ENCODE measurements around the gene HMOX1.
"Not testable (repeated sequence)": the region's sequence is repeated elsewhere in the genome, so short reads cannot be mapped to it uniquely, and the experiment has no call there.

HMOX1 gene

DNA sequence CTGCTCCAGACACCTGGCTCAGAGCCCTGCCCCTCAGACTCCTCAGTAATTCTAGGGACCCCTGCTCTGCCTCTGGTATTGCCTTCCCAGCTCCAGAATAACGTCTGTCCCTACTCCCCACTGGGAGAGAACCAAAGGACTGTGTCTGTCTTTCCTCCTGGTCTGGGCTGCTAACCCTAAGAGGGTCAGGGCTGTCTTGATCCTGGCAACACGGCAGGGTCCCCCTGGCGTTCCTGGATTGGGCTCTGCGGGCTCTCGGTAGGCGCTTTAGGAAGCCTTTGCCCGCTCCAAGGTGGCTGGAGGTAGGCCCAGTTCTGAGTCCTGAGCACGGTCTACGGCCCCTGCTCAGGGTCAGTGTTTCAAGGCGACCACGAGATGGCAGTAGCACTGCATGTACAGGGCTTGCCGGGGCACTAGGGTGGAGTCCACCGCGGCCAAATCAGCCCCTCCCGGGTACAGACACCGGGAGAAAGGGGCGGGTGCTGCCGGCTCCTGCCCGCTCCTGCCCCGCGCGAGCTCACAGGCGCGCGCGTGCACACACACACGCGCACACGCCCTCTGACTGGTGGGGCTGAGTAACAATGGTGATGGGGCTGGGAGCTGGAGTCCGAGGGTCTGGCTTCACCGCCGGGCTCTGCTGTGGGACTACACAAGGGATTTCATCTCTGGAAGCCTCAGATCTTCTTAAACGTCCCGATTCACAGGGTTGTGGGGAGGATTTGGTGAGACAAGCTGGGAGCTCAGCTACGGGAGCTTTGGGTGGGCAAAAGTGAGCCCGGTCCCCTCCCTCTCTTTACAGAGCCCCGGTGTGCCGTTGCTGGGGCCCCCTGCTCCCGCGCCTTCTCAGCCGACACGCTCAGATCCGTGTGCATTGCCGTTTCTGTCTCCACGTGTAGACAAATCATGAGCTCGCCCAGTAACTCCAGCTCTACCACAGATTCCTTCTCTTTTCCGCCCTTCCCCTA, 30.1 kb upstream of the HMOX1 start:
- DNase-seq = peak; percentile 92

DNA sequence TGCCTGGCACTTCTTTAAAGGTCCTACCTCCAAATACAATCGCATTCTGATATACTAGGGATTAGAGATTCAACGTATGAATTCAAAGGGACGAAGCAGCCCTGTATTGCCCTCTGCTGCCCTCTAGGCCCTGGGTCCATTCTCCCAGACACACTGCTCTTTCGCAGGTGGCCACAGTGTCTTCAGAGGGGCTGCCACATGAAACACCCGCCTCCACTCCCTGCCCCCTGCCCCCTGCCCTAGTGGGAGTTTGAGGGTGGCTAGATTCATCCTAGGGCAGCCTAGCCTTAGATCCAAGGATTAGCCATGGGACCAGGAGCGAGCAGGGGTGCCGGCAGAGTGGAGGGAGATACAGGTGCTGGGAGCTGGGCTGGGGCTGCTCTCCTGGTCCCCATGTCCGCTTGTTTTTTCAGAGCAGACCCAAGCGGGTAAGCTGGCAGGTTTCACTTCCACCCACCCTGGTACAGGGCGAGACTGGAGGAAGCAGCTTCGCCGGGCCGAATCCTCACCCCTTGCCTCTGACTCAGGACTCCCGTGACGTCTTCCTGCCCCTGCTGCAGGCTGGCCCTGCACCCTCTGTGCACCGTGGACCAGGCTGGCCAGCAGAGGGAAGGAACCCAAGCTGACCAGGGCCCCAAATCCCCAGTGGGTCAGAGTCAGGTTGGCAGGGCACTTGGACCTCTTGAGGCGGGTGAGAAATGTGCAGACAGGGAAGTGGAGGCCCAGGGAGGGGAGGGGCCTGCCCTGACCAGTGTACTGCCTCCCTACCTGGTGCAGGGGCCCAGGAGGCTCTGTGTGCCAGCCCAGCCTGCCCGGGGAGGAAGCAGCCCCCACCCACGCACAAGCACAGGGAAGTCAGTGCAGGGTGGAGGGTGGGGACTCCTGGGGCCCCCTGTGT, 28.4 kb upstream of the HMOX1 start:
- DNase-seq = peak; percentile 68

DNA sequence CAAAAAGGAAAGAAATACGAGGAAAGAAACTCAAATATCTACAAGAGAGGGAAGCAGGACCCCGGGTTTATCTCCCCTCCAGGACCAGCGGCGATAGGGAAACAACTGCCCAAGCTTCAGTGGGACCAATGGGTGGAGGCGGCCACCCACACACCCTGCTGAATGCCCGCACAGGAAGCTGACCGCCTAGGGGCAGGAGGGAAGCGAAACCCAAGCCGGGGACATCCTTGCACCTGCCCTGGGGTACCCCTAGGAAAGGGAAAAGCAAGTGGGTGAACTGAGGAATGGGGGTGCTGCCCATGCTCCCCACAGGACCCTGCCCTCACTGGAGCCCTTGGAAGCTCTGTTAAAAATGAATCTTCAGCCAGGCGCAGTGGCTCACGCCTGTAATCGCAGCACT, 27.6 kb upstream of the HMOX1 start:
- DNase-seq = no peak

DNA sequence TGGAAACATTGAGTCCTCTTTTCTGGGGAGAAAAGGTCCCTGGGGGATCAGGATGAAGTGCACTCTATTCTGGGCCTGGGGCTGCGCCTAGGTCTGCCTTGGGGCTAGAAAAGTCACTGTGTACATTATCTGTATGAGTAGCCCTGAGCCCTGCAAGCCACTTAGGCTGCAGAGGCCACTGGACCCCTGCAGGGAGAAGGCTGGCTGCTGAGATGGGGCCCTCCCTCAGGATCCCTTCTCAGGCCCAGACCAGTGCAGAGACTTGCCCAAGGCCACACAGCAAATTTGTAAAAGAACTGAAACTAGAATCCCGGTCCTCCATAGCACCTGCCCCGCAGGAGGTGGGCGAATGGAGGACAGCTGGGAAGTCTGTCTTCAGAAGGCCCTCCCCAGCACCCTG, 26.8 kb upstream of the HMOX1 start:
- no peak for DNase-seq

DNA sequence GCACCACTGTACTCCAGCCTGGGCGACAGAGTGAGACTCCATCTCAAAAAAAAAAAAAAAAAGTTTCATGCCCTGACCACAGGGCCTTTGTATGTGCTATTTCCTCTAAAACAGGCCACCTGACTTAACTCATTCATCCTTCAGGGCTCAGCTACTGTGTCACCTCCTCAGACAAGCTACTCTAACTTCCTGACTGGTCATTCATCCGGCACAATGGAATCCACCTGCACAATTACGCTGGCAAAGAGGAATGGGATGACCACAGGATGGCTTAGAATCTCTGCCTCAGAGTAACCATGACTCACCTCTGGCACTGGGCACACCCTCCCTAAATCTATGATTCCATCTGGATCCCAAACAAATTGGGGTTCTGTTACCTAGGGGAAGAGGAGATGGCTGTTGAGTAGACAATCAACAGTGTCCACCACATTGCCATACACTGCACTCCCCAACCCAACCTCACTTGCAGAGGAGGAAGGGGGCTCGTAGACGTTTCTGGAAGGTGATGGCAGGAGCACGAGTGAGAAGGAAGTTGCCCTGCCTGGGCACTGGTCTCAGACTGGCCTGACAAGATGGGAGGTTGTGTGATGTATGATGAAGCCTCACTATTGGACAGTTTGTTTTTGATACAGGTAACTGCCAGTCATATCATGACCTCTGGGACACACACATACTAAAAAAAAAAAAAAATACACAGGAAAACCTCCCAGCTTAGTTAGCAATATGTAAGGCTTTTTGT, 22.8 kb upstream of the HMOX1 start:
- DNase-seq = no peak

DNA sequence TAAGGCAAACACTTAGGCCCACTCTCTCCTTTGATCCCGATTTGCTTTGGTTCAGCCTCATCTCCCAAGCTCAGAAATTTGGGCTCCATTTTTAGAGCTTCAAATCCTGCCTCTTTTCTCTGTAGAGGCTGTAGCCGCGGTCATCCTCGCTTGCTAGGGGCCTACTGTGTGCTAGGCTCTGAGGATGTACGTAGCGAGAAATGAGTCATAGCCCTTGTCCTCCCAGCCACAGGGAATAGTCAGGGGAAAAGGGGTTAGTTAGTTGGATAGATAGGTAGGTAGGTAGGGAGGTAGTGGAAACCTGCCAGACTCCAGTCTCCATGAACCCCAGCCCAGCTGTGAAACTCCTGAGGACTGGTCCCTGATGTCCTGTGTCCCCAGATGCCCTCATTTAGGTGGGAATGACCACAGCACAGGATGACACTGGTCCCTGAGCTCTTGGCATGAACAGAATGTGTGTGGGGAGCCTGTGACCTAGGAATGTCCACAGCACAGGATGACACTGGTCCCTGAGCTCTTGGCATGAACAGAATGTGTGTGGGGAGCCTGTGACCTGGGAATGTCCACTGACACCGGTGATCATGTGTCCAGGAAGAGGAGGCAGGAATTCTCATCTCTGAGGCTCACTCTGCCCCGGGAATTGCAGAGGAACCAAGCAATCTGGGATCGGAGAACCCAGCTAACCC, 21.4 kb upstream of the HMOX1 start:
- DNase-seq = no peak

DNA sequence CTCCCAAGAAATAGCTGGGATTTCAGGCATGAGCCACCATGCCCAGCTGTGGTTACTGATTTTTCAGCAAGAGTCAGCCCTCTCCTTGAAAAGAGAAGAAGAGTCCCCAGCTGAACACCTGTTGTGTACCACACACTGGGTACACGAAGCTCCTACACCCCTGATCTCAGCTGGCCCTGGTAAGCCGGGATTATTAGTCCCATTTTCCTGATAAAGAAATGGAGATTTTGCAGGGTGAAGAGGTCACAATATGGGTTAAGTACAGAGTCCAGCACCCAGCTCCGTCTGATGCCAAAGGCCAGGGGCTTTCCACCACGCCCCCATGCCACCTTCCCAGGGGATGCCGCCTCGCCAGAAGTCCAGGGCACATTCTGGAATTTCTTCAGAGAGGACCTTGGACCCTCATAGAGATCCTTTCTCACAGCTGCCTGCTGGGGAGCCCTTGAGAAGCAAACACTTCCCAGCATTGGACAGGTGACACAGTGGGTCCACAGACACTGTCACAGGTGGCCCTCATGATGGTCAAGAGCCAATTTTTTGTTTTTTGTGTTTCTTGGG, 19.8 kb upstream of the HMOX1 start:
- no peak for DNase-seq

DNA sequence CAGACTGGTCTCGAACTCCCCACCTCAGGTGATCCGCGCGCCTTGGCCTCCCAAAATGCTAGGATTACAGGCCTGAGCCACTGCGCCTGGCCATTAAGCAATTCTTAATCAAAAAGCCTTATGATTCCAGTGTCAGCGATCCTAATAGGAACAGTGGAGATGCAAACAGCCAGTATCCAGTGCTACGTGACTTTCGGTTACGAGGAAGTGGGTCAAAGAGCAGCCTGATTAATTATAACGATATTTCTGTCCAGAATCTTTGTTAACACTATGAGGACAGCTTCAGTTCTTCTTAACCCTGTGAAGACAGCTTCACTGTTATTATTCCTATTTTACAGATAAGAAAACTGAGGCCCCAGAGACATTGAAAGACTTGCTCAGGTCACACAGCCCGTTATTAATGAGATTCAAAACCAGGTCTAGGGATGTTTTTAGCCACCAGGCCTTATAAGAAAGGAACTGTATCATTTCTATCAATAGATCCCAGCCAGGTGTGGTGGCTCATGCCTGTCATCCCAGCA, 17.3 kb upstream of the HMOX1 start:
- DNase-seq = no peak

DNA sequence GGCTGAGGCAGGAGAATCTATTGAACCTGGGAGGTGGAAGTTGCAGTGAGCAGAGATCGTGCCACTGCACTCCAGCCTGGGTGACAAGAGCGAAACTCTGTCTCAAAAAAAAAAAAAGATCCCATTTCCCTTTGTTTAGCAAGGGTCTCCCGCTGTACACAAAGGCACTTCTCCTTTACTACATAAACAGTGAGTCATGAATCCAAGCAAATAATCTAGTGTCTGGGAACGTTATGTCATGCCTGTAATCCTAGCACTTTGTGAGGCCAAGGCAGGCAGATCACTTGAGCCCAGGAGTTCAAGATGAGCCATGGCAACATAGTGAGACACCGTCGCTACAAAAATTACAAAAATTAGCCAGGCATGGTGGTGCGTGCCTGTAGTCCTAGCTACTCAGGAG, 16.7 kb upstream of the HMOX1 start:
- DNase-seq = not testable (repeated sequence)

DNA sequence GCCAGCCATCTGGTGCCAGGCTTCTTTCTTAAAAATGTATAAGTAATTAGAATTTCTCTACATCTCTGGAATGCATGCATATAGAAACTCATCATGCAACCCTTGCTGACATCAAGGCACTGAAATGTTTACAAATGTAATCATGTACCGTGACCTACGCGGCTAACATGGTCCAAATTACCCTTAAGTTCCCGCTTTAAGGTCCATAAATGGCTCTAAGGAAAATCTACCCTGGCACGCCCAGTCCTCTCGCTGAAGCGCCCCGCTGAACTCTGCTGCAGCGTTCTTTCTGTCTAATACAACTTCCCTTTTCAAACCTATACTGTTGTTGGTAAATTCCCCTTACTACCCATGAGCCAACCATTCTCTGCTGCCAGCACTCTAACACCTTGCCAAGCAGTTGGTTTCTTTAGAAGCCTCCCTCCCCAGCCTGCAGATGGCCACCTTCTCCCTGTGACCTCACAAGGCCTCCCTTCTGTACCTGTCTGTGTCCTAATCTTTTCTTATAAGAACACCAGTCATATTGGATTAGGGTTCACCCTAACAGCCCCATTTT, 13.5 kb upstream of the HMOX1 start:
- DNase-seq = no peak

DNA sequence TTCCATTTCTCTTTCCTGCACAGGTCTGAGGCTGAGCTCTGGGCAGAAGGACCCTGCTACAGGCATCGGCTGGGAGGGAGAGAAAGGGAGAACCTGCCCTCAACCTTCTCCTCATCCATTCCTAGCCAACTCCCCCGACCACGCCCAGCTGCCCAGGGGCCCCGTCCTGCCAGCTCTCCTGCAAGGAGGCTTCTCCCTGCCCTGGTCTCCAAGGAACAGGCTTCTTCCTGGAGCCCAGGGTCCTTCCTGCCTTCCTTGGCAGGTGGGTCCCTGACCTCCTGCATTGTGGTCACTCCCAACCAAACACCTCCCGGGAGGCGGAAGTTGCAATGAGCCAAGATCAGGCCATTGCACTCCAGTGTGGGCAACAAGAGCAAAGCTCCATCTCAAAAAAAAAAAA, 12.5 kb upstream of the HMOX1 start:
- DNase-seq = no peak

DNA sequence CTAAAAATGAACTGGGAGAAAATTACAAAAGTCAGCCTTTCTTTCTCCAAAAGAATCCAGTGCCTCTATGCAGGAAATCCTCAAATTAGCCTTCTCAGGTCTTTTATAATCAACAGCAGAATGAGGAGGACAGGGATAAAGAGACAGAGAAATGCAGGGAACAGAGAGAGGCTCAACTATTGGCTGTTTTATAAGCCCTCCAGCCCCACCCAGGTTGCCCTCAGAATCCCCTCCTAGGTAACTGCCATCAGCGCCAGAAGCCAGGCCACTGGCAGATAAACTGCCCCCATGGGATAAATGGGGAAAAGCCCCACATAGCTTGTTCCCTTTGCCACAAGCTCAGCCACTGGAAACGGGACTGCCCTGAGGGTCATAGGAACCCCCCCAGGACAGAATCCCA, 10.9 kb upstream of the HMOX1 start:
- no peak for DNase-seq

DNA sequence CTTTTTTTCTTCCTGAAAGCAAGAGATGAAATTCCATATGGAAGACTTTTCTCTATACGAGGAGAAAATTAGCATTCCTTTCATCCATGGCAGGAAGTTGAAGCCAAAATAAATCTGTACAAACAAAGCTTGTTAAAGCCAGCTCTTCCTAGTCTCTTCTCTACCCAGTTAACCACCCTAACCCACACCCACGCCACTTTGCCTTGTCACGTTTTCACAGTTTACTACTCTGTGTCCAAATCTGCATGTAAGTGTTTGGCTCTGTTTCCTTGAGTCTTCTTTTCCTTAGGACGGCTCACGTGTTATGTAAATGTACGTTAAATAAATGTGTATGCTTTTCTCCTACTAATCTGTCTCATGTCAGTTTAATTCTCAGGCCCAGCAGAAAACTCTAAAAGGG, 7.1 kb upstream of the HMOX1 start:
- DNase-seq = no peak

DNA sequence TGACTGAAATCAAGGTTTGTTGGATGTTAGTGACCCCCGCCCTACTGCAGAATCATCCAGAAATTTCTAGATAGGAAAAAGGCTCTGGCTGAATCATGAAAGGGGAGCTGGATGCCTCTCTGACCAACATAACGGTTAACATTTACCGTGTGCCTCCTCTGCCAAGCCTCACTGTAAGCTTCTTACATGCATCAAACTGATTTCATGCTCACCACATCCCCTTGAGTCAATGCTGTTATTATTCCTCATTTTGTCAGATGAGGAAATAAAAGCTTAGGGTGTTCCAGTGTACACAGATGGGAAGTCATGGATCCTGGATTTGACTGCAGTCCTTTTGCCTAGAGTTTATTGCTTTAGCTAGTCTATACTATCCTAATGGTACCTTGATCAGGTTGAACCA, 5.9 kb upstream of the HMOX1 start:
- no peak for DNase-seq

DNA sequence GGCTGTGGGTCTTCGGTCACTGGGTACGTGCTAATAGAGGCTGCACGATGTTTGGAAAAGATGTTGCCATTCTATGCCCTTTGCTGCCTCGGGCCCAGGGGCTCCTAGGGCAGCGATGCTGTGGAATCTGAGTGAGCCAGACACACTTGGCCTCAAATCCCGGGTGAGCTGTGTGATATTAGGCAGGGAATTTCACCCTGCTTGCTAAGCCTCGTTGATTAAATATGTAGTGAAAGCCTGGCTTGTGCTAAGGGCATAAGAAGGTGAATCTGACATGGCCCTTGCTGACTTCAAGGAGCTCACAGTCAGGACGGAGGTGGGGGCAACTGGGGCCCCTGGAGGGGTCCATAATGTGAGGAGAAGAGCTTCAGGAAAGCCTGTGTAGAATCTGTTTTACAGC, 5.4 kb upstream of the HMOX1 start:
- DNase-seq = no peak

DNA sequence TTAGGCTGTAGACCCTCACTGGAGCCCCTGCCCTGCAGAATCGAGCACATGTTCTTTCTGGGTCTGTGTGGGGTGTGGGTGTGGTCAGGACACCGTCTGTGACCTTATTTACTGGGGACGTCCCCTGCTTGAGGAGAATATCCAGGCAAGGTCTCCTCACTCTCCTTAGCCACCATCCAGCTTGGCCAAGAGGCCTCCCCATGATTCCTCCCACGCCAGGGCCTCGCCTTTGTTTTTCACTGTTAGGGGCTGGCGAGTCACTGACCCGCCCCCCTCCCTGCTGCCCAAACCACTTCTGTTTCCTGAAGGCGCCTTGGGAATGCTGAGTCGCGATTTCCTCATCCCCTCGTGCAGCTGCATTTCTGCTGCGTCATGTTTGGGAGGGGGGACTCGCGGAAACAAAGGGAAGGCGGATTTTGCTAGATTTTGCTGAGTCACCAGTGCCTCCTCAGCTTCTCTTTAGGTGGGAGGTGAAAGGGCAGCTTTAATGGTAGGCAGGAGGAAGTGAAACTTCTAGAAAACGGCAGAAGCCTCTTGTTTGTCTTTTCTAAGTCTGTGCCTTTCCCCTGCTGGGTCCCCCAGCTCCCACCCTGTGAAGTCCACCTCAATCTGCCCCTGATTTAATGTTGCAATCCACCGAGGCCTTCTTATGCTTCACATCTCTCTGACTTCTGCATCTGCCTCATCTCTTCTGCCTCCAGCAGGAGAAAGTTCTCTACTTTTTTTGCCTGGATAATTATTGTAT, 4.0 kb upstream of the HMOX1 start:
- peak; percentile 50 for DNase-seq

DNA sequence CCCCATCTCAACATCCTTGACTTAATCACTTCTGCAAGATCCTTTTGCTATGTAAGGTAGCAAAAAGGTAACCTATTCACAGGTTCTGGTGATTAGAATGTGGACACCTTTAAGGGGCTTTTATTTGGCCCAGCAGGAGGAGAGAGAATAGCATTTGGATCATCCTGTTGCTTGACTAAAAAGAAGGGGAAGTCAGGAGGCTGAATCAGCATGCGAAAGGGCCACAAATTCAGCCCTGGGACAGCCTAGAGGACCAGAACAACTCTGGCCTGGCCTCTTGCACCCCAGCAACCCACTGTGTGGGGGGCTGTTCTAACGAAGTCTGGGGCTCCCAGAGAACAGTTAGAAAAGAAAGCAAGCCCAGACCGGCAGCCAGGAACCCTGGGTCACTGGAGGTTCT, 3.2 kb upstream of the HMOX1 start:
- no peak for DNase-seq

DNA sequence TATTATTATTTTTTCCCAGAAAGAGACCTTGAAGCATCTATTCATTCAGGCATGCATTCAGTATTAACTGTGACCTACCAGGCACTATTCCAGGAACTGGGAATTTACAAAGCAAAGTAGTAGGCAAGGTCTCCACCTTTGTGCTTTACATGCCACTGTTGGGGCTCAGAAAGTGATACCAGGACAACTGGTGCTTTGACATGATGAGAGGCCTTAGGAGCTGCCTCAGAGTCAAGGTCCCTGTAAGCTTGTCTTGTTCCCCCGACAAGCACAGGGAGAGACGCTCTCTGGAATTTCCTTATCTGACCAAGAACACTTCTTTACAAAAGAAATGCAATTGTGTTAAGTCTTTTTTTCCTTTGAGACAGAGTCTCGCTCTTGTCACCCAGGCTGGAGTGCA, 2.3 kb upstream of the HMOX1 start:
- DNase-seq = no peak

DNA sequence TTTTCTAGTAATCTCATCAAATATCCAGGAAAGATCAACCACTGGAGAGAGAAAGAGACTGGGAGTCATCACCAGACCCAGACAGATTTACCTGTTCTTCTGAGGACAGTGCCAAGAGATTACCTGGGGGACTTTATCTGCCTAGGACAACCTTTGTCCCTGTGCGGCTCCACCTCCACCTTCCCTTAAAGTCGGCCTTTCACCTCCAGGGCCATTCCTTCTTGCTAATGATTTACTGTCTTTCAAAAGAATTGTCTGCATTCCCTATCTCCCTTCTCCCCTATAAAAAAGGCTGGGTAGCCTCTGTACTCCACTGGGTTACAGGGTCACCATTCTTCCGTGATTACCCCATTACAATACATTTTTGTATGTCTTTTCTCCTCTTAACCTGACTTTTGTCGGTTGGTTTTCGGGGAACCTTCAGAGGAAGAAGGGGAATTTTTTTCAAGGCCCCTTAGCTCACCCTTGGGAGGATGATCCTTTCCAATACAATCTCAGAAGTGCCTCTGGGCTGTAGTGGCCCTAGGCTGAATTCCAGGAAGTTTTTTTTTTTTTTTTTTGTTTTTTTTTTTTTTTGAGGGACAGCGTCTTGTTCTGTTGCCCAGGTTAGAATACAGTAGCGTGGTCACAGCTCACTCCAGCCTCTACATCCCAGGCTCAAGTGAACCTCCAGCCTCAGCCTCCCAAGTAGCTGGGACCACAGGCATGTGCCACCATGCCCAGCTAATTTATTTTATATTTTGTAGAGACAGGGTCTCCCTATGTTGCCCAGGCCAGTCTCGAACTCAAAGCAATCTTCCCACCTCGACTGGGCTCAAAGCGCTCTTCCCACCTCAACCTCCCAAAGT, 1.5 kb upstream of the HMOX1 start:
- DNase-seq = no peak

DNA sequence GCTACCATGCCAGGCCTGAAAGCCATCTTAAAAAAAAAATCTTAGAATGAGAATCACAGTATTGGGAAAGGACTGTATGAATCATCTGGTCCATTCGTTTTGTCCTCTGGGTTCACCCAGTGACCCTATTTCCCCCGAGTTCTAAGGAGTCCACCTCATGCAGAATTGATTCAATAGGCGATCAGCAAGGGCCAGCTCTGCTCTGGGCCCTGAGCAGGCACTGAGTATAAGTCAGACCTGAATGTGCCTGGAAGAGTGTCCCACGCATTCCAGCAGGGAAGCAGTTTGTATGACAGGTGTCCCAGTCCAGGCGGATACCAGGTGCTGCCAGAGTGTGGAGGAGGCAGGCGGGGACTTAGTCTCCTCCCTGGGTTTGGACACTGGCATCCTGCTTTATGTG, 883 bp upstream of the HMOX1 start:
- DNase-seq = no peak

Data from activated CD4-positive, alpha-beta T cell treated with anti-CD3 and anti-CD28 coated beads for 48 hours (primary cell).